ENCODE results near the gene FZR1.
"Not testable (repeated sequence)": the region's sequence is repeated elsewhere in the genome, so short reads cannot be mapped to it uniquely, and the experiment has no call there.

FZR1 gene

DNA sequence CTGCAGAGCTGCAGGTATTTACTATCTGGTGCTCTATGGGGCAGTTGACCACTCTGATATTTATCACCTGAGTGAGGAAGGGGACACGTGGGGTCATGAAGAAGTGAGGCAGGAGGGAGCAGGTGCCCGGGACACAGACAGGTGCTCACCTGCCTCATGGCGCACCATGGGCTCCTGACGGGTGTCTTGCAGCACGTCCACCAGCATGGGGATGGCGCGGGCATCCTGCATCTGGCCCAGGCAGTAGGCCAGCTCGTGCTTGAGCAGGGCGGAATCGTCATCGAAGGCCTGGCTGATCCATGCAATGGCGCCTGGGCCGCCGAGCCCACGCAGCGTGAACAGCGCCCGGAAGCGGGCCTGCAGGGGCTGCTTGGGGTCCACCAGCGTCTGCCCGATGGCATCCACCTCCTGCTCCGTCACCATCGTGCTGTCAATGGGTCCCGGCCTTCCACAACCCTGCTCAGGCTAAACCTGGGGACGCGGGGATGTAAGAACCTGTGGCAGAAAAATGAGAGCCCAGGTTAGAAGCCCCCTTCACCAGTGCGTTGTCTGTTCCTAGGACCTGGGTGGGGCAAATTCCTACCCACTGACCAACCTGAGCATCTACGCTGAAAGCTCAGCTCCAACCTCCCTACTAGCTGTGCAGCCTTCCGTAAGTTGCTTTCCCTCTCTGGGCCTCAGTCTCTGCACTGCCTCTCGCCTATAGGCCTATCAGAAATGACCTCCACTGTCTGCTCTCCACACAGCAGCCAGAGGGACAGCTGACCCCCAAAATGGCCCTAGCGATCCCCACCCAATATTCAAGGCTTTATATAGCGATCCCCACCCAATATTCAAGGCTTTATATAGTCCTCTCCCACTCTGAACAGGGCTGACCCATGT lies 9.5 kb upstream of the FZR1 start:
- DNase-seq (ENCODE audit: low spot score), result no peak

DNA sequence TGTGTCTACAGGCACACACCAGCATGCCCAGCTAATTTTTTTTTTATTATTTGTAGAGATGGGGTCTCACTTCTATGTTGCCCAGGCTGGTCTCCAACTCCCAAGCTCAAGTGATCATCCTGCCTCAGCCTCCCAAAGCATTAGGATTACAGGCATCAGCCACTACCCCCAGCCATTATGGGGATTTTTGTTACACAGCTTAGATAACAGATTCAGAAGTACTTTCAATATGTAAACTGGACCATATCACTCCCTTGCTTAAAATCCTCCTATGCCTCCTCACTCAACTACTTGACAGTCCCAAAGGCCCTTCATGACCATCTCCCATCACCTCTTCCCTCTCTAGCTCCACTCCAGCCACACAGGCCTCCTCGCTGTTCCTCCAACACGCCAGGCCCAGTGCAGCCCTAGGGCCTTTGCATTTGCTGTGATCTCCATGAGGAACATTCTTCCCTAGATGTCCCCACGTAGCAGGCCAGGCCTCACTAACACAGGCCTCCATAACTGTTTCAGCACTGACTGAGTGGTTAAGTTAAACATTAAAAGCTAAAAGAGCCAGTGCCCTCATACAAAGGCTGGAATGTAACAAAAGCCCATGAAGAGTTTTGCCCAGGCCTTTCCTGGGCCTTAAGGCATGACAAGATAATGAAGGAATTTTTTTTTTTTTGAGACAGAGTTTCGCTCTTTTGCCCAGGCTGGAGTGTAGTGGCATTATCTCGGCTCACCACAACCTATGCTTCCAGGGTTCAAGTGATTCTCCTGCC lies 8.2 kb upstream of the FZR1 start:
- DNase-seq (ENCODE audit: low spot score), result no peak

DNA sequence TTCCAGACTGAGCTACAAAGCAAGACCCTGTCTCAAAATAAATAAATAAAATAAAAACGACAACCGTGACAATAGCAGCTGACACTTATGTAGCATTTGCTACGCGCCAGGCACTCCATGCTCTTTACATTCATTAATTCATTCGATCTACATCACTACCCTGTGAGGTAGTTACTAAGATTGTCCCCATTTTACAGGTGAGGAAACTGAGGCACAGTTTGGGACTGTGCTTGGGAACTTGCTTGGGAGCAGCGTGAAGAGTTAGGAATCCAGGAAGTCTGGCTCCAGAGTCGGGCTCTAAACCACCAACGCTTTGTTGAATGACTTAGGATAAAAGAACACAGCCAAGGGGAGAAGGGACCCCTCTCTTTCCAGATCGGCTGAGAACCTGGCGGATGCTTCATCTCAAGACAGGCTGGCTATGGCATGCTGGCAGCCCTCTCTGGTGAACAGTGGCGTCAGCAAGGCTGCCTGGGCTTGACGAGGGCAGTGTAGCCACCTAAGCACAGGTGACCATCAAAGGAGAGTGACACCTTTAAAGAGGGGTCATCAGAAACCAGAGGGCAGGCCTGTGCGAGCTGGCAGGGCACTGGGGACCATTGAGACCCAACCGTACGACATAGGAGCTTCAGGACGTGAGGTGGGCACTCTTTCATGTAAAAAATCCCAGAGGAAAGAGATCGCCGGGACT lies 6.2 kb upstream of the FZR1 start:
- no peak for DNase-seq (ENCODE audit: low spot score)

DNA sequence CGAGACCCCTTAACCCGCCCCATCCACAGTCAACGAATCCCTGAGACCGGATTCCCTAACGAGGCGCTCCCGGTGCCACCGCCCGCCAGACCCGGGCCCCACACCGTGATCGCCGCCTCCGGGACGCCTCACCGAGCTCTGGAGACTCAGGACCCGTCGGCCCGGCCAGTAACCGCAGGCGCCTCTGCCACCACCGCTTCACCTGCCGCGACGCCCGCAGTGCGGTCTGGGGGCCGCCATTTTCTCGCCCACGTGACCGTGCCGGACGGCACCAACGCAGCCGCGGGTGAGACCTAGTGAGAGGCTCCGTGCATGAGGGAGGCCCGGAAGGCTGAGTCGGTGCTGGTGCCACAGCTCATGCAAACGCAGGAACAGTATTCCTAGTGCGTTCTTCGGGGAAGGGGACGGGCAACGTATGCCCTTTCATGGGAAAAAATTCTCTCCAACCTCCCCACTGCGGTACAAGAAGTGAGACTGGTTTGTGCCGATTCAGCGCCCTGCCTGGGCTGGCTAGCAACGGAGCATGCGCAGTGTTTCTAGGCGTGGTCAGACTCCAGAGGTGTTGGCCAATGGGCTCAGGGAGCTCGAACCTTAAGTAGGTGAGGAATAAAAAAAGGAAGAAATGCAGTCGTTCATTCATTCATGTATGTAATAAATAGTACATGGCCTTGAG lies 5.5 kb upstream of the FZR1 start, which contains the start of gene DOHH:
Gene DOHH, minus strand, starts transcription at position 246 of the 673 bp plus-strand sequence. CDS start 3,860 bp downstream, outside the sequence.
- peak; percentile 99 for DNase-seq (ENCODE audit: low spot score)

DNA sequence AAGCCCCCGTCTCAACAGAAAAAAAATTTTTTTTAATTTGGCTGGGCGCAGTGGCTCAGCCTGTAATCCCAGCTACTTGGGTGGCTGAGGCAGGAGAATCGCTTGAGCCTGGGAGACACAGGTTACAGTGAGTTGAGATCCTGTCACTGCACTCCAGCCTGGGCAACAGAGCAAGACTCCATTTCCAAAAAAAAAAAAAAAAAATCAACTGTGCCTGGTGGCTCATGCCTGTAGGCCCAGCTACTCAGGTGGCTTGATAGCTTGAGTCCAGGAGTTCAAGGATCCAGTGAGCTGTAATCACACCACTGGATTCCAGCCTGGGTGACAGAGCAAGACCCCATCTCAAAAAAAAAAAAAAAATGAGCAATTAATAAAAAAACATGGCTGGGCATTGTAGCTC lies 4.3 kb upstream of the FZR1 start:
- no peak for DNase-seq (ENCODE audit: low spot score)

DNA sequence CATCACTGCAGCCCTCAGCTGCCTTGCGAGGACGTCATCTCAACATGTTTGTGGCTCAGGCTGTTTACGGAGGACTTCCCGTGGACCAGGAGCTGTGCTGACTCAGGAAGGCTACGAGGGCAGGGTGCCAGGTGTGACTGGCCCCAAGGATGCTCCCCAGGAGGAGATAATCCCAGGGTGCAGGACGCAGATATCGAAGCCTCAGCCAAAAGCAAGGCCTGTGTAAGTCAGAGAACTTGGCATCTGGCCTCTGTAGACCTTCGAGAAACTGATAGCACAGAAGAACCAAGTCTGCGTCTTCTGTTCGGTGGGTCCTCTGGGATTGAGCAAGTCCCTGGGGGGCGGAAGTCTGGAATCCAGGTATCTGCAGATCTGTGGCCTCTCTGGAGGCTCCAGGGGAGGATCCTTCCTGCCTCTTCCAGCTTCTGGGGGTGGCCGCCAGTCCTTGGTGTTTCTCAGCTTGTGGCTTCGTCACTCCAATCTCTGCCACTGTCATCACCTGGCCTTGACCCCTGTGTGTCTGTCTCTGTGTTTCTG lies 3.0 kb upstream of the FZR1 start:
- DNase-seq (ENCODE audit: low spot score), result no peak

DNA sequence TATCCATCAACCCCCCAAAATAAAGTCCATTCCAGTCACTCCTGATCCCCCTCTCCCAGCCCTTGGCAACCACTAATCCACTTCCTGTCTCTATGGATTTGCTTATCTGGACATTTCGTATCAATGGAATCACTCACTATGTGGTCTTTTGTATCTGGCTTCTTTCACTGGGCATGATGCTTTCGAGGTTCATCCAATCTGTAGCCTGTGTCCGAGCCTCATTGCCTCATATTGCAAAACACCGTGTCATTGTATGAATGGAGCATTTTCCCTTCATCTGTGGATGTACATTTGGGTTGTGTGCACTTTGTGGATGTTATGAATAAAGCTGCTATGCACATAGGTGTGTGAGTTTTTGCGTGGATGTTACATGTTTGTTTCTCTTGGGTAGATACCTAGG lies 1.4 kb upstream of the FZR1 start:
- DNase-seq (ENCODE audit: low spot score), result no peak

DNA sequence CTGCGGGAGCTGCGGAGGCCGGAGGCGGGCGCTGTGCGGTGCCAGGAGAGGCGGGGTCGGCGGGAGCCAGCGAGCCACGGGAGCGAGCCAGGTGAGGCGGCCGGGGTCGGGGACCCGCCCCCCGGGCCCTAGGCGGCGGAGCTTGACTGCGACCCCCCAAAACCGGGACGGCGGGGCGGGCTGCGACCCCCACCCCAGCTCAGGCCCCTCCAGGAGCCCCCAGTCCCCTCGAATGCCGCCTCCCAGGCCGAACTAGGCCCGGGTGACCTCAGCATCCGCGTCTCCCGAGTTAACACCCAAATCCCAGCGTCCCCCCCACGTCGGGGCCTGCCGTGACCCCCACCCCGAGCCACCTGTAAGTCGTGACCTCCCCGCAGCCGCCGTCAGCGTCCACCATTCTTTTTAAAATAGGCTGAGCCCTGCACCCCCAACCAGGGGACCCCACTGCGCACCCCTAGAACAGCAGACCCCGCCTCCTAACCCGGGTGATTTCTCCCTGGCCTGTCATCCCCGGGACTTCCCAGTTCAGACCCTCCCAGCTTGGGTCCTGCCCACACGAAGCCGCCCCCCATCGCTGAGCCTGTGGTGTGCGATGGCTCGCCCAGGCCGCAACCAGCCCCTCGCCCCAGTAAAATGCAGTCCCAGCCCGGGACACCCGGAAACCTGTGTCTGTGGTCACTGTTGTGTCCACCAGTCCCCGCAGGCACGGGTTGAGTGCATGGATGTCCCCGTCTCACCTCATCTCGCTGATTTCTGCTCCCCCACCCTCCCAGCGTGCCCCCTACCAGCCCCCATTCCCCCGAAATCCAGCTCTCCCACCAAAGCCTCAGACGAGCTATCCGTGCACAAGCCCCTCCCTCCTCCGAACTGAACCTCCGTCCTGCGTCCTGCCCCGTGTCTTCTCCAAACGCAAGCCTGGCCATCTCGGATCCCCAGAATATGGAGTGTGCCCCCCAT lies 551 bp downstream of the FZR1 start:
- DNase-seq (ENCODE audit: low spot score), result peak; percentile 27

DNA sequence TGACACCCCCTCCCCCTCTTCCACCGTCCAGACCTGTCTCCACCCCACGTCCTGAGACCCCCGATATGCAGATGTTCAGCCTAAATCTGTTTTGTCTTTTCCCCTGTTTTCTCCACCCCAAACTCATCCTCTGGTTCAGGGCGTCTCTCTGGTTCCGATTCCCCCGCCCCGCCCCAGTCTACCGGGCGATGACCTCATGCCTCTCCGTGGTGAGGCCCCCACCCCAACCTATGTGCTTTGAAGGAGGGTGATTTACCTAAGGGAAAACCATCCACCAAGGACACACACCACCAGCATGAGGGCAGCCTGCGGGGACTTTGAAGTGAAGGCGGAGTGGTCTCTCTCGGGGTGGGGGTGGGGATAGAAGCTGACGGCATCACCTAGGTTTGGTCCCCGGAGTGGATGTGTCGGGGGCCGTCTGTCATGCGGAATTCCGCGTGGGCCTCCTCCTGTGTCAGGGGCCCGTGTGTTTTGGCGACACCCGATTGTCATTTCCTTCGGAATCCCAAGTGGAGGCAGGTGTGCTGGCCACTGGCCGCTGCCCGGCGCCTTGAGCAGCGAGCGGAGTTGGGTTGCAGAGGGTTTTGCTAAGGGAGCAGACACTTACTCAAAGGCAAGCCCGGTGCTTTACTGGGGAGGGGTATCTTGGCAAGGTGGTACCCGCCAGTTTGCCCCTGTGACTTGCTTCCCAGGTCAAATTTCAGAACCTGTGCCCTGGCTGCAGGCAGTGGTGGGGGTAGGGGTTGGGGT lies 1.4 kb downstream of the FZR1 start:
- DNase-seq (ENCODE audit: low spot score), result peak; percentile 34

DNA sequence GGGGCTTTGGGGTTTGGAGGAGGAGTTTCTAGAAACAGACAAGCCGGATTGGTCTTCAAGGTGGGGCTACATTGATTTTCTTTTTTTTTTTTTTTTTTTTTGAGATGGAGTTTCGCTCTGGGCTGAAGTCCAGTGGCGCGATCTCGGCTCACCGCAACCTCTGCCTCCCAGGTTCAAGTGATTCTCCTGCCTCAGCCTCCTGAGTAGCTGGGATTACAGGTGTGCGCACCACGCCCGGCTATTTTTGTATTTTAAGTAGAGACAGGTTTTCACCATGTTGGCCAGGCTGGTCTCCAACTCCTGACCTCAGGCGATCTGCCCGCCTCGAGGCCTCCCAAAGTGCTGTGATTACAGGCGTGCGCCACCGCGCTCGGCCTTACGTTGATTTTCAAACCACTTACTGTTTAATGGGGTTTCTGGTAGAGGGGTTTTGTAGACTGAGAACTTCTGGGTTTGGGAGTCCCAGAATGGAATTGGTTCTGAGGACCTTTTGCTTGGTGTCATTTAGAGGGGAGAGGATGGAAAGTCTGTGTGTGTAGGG lies 2.1 kb downstream of the FZR1 start:
- not testable (repeated sequence) for DNase-seq (ENCODE audit: low spot score)

DNA sequence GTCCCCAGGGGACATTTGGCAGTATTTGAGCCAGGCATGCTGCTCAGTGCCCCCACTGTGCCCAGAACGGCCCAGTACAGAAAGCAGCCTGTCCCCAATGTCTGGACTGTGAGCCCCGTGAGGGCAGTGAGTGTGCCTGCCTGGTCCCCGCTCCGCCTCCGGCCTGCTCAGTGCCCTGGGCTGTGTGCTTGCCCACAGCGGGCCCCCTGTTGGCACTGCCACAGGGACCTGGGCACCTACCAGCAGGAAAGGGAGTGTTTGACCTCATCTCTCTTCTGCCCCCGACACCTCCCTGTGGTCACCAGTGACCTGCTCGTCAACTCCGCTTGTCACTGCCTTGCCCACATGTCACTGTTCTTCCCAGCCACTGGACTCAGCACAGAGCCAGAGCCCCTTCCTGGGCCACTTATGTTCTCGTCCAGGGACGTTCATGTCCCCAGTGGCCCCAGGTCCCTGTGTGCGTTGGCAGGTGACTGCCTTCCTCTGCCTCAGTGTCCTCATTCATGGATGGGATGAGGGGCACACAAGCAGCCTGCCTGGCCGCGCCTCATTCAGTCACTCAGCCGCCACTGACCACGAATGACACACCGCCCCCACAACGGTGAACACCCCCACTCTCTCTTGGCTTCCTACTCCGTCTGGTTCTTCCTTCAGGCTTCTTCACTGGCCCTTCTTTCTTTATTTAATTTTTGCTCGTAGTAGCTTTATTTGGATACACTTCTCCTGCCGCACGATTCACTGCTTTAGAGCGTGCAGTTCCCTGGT lies 2.8 kb downstream of the FZR1 start:
- no peak for DNase-seq (ENCODE audit: low spot score)

DNA sequence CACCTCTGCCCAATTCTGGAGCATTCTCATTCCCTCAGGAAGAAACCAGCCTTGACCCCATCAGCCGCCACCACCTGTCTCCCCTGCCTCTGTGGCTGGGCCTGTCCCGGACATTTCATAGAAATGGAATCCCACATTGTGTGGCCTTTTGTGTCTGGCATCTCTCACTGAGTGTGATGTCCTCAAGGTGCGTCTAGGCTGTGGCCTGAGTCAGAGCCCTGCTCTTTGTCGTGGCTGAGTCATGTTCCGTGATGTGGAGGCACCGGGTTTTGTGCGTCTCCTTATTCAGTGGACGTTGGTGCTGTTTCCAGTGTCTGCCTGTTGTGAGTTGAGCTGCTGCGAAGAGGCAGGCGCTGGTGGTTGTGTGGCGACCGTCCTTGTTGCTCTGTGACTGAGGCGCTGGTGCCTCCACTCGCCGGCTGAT lies 3.5 kb downstream of the FZR1 start:
- no peak for DNase-seq (ENCODE audit: low spot score)

DNA sequence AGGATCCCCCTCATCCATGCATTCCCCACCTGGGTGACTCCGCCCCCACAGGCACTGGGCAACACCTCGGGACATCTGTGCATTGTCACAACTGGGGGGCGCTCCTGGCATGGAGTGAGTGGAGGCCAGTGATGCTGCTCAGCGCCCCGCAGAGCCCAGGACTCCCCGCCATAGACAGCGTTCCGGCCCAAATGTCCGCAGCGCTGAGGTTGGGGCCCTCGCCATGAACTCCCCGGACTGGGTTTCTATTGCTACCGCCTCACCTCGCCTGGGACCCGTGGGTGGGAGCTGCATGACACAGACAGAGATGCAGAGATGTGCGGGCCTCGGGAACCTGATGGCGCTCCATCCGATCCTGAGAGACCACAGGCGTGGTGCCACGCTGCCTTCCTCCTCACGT lies 4.6 kb downstream of the FZR1 start:
- no peak for DNase-seq (ENCODE audit: low spot score)

DNA sequence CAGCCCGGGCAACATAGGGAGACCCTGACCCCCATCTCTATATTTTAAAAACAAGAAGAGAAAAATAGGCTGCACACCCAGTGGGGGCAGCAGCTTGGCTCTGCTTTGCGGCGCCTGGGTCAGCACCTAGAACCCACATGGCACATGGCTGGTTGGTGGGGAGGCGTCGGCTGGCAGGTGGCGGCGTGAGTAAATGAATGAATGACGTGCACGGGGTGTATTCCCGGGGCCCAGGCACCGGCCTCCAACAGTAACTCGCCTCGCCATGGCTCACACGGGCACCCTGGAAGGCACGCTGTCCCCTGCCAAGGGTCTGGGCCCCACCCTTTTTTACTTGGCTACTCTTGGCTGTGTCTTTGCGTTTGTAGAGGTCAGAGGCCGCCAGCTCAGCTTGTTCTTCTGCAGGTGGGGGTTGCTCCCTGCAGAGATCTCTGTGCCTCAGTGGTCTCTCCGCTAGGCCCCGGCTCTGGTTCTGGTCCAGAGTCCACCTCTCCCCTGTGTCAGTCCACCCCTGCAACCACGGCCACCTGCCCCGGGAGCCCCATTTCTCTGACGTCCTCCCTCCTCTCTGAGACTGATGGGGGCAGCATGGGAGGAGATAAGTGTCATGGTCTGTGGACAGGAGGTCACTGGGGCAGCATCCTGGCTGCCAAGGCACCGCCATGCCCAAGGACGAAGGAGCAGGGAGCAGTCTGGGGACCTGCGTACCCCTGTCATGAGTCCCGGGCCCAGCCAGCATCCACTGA lies 5.6 kb downstream of the FZR1 start:
- no peak for DNase-seq (ENCODE audit: low spot score)

DNA sequence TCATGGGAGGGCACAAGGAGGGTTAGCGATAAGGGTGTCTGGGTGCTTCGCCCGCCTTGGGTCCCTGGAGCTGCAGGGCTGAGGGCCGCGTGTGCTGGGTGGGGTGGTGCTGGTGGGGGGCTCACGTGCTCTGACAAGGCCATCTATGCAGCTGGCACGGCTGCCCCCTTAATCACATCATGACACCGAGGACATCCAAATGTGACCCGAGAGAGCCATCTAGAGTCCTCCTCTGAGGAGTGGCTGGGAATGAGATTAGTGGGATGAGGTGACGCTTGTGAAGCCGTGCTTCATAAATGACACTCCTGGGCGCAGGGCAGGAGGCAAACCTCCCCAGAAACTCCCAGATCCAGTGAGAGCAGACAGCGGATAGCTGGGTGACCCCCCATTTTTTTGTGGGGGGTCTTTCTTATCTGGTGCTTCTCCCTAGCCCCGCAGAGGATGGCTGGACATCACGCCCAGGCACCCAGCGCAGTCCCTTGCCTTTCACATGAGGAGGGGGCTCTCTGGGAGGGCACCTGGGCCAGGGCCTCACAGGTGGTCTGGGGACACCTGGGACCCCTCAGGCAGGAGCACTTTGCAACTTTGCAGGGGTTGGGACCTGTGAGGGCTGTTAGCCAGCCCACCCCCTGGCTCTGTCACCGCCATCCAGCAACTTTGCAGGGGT lies 6.6 kb downstream of the FZR1 start:
- DNase-seq (ENCODE audit: low spot score), result no peak

DNA sequence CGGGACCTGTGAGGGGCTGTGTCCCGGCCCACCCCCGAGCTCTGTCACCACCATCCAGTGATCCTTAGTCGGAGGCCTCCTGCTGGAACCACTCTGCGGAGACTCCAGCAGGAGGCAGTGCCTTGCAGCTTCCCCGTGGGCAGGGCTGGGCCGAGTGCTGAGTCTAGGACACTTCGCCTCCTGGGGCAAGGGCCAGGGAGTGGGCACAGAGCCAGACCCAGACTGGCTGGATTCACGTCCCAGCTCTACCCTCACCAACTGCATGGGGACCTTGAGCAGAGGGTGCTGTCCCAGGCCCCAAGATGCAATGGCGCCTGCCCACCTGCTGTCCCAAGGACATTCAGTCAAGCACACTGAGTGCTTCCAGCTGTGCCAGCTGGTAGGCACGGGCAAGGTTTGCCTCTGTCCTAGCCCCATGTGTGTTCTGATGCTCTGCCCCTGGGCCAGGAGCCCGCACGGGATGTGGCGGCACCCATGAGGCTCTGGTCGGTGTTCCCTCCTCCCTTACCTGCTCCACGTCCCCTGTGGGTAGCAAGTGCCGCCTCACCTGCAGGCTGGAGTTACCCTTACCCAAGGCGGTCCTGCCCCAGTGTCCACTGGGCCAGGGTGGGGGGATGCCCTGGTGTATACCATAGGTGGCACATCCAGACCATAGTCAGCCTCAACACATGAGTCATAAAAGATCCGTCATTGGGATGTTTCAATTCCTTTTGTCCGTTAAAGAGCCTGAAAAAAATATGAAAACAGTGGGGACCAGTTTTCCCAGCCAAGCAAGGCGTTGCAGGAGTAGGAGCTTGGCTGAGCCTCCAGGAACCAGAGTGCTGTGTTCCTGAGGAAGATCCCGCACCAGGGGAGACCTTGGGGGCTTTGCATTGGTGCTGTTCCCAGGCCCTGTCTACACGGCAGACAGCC lies 7.4 kb downstream of the FZR1 start:
- DNase-seq (ENCODE audit: low spot score), result no peak

Data from HuH-7 (cell line).